Right lobe of liver (tissue), 4 donors: ENCODE results near the gene GOLIM4.

Experiments used
- CTCF ChIP-seq, 4 donors: fragments of 200-600 bp in 3 of 4; fragments of 450-650 bp in 1 of 4; IDR thresholded peaks; one replicate each; pipeline versions ENCODE4 v1.5.1 to v1.8.0; 2016 to 2022; ENCODE audit warnings: antibody characterized with exemption in 4 of 4, mild to moderate bottlenecking in 2 of 4
- POLR2A ChIP-seq: fragments of 450-650 bp; IDR thresholded peaks from one replicate; pipeline ENCODE4 v1.6.1; 2017; ENCODE audit warnings: antibody characterized with exemption, mild to moderate bottlenecking
- donor health status: DM: no; HTN: no; CAD: no.
- donor health status: DM: no; HTN: no; CAD: no.
- donor health status: DM: no; HTN: yes; CAD: no.

GRCh38 chr3:168025076-168025475 lies 70.6 kb downstream of the GOLIM4 start:
- TF ChIP-seq CTCF (IDR thresholded peaks at IDR 0.05) (no peak), POLR2A (no peak)
